ENCODE results near the gene RAB26. TPM values are rescaled to one million over a fixed set of nuclear protein-coding genes. Genes with fewer than 3 reads are reported as not detected.
A peak's percentile ranks its signal among the peaks of the same experiment; 100 is the strongest.

RAB26 gene
- total RNA-seq, 1 experiment from 2014 or later = 3.2 TPM

- DNase-seq (ENCODE audit: low spot score) = peak; percentile 6
Observed at GRCh38 chr16:2142942-2143877, 5.2 kb upstream of the RAB26 start.

- peak; percentile 3 for DNase-seq (ENCODE audit: low spot score)
Observed at GRCh38 chr16:2143878-2144485, 4.4 kb upstream of the RAB26 start.

DNA sequence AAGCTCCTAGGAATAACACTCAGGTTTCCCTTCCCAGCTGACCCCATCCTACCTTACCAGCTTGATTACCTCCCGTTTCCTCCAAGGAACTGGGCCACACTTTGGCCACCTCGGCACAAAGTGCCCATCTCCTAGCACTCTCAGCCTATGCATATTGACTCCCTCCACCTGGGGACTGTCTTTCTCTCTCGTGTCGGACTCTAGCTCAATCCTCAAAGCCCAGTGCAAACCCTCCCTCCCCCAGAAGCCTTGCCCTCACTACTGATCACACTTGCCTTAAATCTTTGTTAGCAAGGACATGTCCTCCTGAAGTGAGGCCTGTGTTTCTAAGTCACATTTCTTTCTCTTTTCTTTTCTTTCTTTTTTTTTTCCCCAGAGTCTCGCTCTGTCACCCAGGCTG lies 2.6 kb upstream of the RAB26 start:
- DNase-seq (ENCODE audit: low spot score) = no peak

- no peak for DNase-seq (ENCODE audit: low spot score)
Observed at GRCh38 chr16:2147378-2147777, 1.0 kb upstream of the RAB26 start.

DNA sequence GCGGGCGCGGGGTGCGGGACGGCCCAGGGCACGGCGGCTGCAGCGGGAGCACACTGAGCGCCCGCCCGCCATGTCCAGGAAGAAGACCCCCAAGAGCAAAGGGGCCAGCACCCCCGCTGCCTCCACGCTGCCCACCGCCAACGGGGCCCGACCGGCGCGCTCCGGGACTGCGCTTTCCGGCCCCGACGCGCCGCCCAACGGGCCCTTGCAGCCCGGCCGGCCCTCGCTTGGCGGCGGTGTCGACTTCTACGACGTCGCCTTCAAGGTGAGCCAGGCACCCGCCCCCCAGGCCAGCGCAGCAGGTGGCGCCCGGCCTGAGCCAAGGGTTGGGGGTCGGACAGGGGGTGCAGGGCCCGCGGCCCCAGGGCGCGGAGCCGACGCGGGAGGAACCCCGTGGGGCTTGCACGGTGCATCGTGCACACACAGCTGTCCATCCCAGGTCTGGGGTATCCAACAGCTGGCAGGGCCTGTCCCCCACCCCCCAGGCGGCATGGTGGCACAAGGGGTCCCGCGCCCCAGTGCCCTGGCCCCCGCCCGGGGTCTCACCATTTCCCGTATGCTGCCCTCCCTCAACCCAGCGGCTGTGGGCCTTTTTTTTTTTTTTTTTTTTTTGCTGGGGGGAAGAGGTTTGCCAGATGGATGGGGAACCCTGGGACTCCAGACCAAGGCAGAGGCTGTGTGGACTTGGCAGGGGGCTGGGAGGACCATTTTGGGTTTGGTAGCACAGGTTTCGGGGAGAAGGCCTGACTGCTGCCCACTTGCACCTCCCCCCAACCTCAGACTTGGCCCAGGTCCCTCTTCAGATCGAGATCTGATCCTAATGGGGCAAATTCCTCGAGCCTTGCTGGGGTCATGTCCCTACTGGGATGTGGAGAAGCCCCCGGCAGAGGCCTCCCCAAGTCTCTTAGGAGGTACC lies 547 bp downstream of the RAB26 start:
- no peak for DNase-seq (ENCODE audit: low spot score)

DNA sequence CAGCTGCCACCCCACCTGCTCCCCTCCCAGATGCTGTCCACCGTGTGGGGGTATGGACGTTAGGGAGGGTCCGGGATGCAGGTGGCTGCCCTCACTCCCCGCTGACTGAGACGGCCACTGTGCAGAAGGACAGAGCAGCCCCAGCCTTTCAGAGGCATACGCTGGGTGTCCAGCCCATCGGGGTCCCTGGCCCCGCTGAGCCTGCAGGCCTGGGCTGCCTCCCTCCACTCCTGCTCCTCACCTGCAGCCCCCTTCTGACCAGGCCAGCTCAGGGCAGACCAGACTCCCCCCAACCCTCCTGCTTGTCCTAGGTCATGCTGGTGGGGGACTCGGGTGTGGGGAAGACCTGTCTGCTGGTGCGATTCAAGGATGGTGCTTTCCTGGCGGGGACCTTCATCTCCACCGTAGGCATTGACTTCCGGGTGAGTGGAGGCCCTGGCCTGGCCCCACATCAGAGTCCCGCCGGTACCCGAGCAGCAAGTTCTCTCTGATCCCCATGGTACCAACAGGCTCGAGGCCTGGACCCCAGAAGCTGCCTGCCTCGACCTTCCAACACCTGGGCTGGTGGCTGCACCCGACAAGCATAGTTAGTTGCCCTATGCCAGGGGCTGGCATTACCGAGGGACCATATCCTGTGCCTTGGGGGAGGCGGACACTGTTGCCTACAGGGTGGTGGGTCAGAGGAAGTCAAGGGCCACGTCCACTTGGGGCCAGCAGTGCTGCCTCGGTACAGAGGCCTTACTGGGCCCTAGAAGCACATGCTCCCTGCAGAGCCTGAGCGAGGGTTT lies 1.4 kb downstream of the RAB26 start:
- DNase-seq (ENCODE audit: low spot score) = no peak

DNA sequence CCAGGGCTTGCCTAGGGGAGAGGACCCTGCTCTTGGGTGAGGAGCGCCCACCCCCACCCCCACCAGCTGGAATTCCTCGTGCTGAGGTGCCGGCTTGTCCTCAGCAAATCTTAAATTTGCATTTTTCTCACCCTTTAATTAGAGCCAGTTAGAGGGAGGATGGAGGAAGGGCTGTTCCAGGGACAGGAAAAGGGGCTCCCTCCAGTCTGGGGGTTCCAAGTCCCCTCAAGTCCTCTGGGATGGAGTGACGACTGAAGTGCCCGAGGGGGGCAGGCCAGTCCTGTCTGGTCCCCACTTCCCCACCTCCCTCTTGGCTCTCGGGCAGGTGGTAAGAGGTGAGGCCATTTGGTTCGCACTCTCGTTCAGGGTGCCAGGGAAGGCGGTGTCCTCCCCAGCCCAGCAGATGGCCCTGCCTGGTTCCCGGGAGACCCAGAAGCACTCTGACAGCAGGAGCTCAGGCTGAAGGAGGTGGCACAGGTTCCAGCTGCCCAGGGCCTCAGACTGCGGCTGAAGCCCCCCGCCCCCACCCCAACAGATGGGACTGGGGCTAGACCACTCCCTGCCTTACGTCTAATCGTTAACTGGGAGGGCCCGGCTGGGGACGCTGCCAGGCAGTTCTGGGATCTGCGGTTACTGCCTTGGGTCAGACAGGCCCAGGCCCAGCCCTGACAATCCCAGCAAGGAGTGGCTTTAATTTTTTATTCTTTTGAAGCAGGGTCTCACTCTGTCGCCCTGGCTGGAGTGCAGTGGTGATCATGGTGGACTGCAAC lies 2.2 kb downstream of the RAB26 start:
- peak; percentile 70 for DNase-seq (ENCODE audit: low spot score)

DNA sequence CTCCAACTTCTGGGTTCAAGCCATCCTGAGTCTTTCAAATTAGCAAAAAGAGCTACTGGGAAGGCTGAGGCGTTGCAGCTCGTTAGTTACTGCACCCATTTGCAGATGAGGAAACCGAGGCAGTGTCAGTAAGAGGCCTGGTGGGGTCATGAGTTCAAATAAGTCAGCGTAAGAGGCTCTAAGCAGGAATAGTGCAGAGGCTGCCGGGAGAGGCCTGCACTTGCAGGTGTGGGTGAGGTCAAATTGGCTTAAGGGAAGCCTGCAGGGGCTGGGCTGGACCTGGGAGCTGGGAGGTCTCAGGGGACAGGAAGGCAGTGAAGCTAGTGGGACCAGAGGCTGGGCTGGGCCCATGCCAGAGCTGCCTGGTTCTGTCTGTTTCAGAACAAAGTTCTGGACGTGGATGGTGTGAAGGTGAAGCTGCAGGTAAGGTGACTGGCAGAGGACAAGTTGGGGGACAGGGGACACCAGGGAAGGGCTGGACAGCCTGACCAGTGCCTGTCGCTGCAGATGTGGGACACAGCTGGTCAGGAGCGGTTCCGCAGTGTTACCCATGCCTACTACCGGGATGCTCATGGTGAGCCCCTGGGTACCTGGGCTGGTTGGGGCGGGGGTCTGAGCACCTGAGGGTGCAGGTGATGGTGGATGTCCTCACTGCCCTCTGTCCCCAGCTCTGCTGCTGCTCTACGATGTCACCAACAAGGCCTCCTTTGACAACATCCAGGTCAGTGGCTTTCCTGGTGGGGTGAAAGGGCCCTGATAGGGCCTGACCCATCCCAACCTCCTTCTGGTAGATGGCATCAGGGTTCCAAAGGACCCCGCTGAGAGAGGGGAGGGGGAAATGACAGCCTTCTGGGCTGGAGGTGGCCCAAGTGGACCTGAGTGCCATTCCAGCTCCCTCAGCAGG lies 3.0 kb downstream of the RAB26 start:
- no peak for DNase-seq (ENCODE audit: low spot score)

GRCh38 chr16:2152695-2153506 lies 4.5 kb downstream of the RAB26 start:
- DNase-seq (ENCODE audit: low spot score) = no peak

GRCh38 chr16:2154533-2155090 lies 6.2 kb downstream of the RAB26 start:
- DNase-seq (ENCODE audit: low spot score) = no peak

DNA sequence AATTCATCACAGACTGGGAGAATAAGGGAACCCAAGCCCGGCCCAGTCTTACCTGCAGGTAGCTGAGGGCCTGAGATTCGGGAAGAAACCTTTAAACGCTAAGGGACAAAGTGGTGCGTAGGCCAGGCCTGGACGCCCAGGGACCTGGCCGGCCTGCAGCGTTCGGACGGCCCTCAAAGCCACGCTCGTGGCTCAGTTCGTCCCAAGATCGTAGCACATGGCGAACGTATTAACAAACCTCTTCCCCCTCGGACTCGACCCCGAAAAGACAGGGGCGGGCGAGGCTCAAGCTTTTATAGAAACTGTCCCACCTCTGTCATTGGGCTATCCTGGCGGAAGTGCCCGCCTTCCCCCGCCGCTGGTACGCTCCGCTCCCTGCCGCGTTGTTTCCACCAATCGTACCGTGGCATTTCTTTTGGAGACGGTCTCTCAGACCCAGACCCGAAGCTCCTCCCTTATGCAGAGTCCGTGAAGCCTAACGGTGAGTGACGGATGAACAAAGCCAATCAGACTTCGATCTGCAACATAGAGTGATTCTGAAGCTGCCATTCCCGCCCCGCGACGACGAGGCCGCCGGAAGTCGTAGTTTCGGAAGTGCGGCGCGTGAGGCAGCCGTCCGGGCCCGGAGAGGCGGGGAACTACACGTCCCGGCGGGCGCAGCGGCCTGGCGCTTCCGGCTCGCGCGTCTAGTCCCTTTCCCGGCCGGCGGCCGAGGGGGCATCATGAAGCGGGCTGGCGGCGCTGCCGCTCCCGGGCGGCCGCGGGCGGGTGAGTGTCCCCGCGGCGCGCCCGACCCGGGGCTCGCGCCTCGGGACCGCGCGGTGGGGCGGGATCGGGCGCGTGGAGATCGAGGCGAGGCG lies 6.9 kb downstream of the RAB26 start, which contains the start of gene TRAF7:
Gene TRAF7 (plus strand): TSS at position 692 of the 860 bp plus-strand sequence. CDS start 8,139 bp downstream, outside the sequence.
- peak; percentile 100 for DNase-seq (ENCODE audit: low spot score)

DNA sequence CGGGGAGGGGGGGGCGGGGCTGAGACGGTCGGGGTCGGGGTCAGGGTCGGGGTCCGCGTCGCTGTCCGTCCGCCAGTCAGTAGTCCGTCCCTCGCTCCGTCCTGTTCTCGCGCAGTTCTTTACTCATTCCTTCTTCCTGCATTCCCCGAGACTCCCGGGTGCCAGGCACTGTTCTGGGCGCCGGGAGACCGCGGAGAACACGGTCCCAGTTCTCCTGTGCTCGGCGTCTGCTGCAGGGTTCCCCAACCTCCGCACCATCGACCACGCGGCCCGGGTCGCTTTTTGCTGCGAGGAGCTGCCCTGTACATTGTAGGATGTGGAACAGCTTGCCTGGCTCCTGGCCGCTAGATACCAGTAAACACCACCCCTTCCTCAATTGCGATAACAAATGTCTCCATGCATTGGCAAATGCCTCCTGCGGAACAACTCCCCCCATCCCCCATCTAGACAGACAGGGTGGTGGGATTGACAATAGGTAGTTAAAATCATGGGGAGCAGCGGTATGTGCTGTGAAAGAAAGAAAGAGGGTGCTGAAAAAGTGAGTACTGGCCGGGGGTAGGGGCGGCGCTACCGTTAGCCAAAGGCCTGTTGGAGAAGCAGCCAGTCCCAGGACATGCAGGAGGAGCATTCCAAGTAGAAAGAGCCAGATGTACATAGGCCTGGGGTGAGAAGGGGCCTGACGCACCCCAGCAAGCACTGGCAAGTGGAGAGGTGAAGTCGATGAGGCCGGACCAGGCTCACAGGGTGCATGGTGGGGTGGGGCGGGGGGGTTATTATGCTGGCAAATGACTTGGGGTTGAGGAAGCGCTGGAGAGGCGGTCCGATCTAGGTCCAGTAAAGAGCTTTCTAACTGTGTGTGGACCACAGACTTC lies 7.8 kb downstream of the RAB26 start:
- DNase-seq (ENCODE audit: low spot score) = no peak

DNA sequence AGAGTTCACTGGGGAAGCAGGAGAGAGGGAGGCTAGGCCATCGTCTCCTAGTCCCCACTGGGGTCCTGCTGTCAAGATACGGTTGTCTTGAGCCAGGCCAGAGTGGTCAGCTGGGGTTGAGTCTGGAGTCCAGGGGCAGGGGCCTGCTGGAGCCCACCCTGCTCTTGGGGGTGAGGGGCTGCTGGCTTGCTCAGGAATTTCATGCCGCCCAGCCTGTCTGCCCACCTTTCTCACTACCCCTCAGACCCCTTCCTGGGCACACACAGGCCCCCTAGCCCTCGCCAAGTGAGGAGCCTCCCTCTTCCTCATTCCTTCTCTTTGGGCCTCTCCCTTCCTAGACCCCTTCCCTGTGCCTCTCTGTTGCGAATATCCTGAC lies 8.4 kb downstream of the RAB26 start:
- DNase-seq (ENCODE audit: low spot score) = no peak

- no peak for DNase-seq (ENCODE audit: low spot score)
Observed at GRCh38 chr16:2157480-2158261, 9.2 kb downstream of the RAB26 start.

DNA sequence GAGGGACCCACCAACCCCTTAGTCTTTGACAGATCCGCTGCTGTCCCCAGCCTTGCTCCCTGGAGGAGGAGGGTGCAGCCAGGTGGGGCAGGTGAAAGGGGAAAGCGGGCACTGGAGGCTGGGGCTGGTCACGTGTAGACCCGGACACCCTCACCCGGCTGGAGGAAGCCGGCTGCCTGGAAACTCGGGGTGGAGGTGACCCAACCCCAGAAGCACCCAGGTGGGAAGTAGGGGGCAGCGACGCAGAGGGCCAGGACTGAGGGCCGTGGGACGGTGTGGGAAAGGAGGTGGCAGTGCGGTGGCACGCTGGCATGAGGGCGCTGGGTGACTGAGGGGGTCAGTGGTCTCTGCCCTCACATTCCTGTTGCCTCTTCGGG lies 9.8 kb downstream of the RAB26 start:
- no peak for DNase-seq (ENCODE audit: low spot score)

Measured in H4 (cell line).